ENCODE results near the gene CYSRT1. TPM values are rescaled to one million over a fixed set of nuclear protein-coding genes. Genes with fewer than 3 reads are reported as not detected.

CYSRT1 gene
- total RNA-seq, 6 experiments from 2014 or later = 0.20 to 1.2 (median 0.31) TPM; not detected in 1

DNA sequence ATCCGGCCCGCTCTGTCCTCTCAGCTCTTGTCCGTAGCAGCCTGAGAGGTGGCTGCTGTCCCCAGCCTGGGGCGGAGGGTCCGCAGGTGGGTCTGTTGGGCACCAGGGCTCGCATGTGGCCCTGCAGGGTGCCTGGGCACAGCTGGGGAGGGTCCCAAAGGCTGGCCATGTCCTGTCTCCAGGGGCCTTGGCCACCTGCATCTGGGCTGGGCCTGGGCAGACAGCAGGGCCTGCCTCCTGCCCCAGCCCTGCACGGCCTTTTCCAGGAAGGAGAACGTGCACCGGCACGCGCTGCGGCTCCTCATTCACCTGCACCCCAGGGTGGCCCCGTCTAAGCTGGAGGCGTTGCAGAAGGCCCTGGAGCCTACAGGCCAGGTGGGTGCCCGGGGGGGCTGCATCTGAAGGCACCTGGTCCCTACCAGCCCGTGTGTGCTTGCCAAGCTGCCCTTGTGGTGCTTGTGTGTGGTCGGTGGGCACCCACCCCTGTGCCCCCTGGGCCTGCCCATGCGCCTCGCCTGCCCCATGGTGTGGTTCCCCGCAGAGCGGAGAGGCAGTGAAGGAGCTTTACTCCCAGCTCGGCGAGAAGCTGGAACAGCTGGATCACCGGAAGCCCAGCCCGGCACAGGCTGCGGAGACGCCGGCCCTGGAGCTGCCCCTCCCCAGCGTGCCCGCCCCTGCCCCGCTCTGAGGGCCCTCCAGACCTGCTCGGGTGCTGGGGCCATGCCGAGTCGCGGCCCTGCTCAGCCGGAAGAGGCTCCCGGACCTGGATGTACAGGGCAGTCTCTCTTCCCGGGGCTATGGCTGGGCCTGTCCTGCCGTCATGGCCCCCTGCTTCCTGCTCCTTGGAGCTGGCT, 47.5 kb downstream of the CYSRT1 start:
- Histone ChIP-seq H3K4me3 (no peak overlapping the region), H3K9me3 (no peaks in the 10 kb centered on the region), H3K27me3 (no peaks in the 10 kb centered on the region), H3K36me3 (peaks cover 0 to 10% (median 0%) of the 10 kb centered on the region in 4 donors), H3K27ac (no peak overlapping the region), H3K4me1 (peaks cover 0 to 28% (median 12%) of the 10 kb centered on the region in 4 donors)
- intact Hi-C loops (cut with DNase I) = no loop called here
- DNase-seq = no peak
- TF ChIP-seq, protein P1, sequence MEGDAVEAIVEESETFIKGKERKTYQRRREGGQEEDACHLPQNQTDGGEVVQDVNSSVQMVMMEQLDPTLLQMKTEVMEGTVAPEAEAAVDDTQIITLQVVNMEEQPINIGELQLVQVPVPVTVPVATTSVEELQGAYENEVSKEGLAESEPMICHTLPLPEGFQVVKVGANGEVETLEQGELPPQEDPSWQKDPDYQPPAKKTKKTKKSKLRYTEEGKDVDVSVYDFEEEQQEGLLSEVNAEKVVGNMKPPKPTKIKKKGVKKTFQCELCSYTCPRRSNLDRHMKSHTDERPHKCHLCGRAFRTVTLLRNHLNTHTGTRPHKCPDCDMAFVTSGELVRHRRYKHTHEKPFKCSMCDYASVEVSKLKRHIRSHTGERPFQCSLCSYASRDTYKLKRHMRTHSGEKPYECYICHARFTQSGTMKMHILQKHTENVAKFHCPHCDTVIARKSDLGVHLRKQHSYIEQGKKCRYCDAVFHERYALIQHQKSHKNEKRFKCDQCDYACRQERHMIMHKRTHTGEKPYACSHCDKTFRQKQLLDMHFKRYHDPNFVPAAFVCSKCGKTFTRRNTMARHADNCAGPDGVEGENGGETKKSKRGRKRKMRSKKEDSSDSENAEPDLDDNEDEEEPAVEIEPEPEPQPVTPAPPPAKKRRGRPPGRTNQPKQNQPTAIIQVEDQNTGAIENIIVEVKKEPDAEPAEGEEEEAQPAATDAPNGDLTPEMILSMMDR (IDR thresholded peaks at IDR 0.05) = no peak
- TF ChIP-seq POLR2A (IDR thresholded peaks at IDR 0.05) = no peak
- no peak for ATAC-seq
- no CpG with 5 or more reads among the region's 39 CpGs for WGBS (ENCODE audit: insufficient coverage, low coverage, low lambda C conversion rate, missing lambda C conversion rate)

DNA sequence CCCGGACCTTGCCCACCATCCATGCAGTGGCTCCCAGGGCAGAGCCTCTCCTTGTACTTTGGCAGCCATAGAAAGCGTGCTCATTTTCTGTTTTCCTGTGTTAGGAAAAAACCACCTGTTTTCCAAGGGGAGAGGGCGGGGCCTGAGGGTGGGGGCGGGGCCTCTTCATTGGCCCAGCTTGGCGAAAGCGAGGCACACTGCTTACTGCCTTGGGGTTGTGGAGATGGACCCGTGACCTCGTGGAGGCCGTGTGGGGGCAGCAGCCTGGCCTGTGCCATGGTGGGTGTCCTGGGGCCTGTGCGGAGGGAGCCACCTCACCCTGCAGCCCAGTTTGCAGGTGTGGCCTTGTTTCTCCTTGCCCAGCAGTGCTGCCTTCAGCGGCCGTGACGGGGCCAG, 48.1 kb downstream of the CYSRT1 start:
- H3K27me3 ChIP-seq = no peaks in the 10 kb centered on the region
- TF ChIP-seq POLR2A (IDR thresholded peaks at IDR 0.05) = no peak
- TF ChIP-seq, protein P1 (IDR thresholded peaks at IDR 0.05) = no peak
- no peaks in the 10 kb centered on the region for H3K9me3 ChIP-seq
- WGBS (ENCODE audit: insufficient coverage, low coverage, low lambda C conversion rate, missing lambda C conversion rate) = no CpG with 5 or more reads among the region's 13 CpGs
- H3K4me1 ChIP-seq = peaks cover 0 to 23% (median 12%) of the 10 kb centered on the region in 4 donors
- no peak overlapping the region for H3K4me3 ChIP-seq
- ATAC-seq (no peak), DNase-seq (peak in 1 of 3 donors; percentile 50)
- intact Hi-C loops (cut with DNase I) = no loop called here
- peaks cover 0 to 10% (median 0%) of the 10 kb centered on the region in 4 donors for H3K36me3 ChIP-seq
- no peak overlapping the region for H3K27ac ChIP-seq

DNA sequence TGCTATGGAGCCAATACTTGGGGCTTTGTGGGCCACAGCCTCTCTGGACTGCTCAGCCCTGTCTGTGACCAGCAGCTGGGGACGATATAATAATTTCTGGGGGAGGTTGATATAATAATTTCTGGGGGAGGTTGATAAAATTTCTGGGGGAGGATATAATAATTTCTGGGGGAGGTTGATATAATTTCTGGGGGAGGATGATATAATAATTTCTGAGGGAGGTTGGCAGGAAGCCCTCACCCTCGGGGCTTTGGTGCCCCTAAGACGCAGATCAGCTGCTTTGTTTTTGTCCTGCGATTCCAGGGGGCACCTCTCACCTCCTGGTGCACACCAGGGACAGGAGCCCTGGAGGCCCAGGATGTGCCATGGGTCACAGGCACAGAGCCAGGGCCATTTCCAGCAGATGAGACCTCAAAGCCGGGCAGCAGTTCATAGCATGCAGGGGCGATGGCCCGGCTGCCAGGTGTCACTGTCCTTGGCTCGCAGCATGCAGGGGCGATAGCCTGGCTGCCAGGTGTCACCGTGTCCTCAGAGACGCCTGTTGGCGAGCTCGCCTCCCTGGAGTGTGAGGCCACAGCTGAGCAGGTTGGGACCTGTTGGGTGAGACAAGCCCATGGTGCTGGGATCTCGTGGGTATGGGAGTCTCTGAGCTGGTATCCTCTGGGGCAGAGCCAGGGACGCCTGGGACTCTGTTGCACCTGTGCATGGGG, 48.8 kb downstream of the CYSRT1 start:
- DNase-seq (peak; percentile 56 to 82 (median 64)), ATAC-seq (peak in 3 of 4 donors; percentile 2 to 30 (median 19))
- H3K27me3 ChIP-seq = no peaks in the 10 kb centered on the region
- H3K9me3 ChIP-seq = no peaks in the 10 kb centered on the region
- TF ChIP-seq, protein P1 (IDR thresholded peaks at IDR 0.05) = no peak
- no peak for TF ChIP-seq POLR2A (IDR thresholded peaks at IDR 0.05)
- H3K4me3 ChIP-seq = no peak overlapping the region
- intact Hi-C loops (cut with DNase I) = no loop called here
- peaks cover 0 to 16% (median 10%) of the 10 kb centered on the region in 4 donors for H3K4me1 ChIP-seq
- WGBS (ENCODE audit: insufficient coverage, low coverage, low lambda C conversion rate, missing lambda C conversion rate) = 38% methylated on average over 3 of the region's 15 CpGs
- H3K27ac ChIP-seq = no peak overlapping the region
- peaks cover 0 to 10% (median 0%) of the 10 kb centered on the region in 4 donors for H3K36me3 ChIP-seq

DNA sequence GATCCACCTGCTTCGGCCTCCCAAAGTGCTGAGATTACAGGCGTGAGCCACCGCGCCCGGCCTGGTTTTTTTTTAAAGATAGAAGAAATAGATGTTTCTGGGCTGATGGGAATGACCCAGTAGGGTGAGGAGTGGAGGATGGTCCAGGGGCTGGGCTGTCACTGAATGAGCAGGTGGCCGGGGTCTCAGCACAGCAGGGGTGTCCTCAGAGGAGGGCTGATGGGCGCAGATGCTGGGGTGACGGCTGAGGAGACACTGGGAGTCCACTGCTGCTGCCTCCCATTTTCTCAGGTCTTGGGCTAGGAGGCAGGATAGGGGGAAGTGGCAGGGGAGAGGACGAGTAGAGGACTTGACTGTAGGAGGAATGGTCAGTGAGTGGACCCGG, 50.2 kb downstream of the CYSRT1 start:
- no peak for TF ChIP-seq POLR2A (IDR thresholded peaks at IDR 0.05)
- TF ChIP-seq, protein P1 (IDR thresholded peaks at IDR 0.05) = no peak
- H3K4me1 ChIP-seq = peaks cover 0 to 5% (median 0%) of the 10 kb centered on the region in 4 donors
- 80% methylated on average over 8 of the region's 10 CpGs for WGBS (ENCODE audit: insufficient coverage, low coverage, low lambda C conversion rate, missing lambda C conversion rate)

More for the DNA sequence above, 50.2 kb downstream of the CYSRT1 start:
- intact Hi-C loops (cut with DNase I) = no loop called here
- Histone ChIP-seq H3K9me3 (no peaks in the 10 kb centered on the region), H3K27ac (no peak overlapping the region), H3K36me3 (peaks cover 0 to 10% (median 0%) of the 10 kb centered on the region in 4 donors), H3K27me3 (no peaks in the 10 kb centered on the region), H3K4me3 (no peak overlapping the region)
- no peak for ATAC-seq
- peak in 1 of 3 donors; percentile 30 for DNase-seq

Other genes starting within 250 kb of the CYSRT1 start
- 10 to 100 TPM in 2 of 6 experiments, 1 to 10 TPM in 4; 4.3 to 21.9 (median 6.0) TPM for gene PTGDS, start 247.7 kb upstream of the CYSRT1 start, total RNA-seq
- not detected for gene LCNL1, start 242.2 kb upstream of the CYSRT1 start, total RNA-seq
- 10 to 100 TPM; 13.8 to 34.5 (median 23.3) TPM for gene PAXX, start 232.8 kb upstream of the CYSRT1 start, total RNA-seq
- gene CLIC3, start 228.6 kb upstream of the CYSRT1 start, total RNA-seq = under 1 TPM in 2 of 6 experiments, not detected in 4; 0.37 to 0.51 TPM
- 10 to 100 TPM; 23.7 to 49.2 (median 34.2) TPM for gene ABCA2, start 196.9 kb upstream of the CYSRT1 start, total RNA-seq
- under 1 TPM in 2 of 6 experiments, not detected in 4; 0.12 to 0.13 TPM for gene FUT7, start 193.1 kb upstream of the CYSRT1 start, total RNA-seq
- gene NPDC1, start 179.0 kb upstream of the CYSRT1 start, total RNA-seq = 10 to 100 TPM in 5 of 6 experiments, 1 to 10 TPM in 1; 9.3 to 14.9 (median 12.2) TPM
- 1 to 10 TPM in 2 of 6 experiments, under 1 TPM in 4; 0.50 to 2.1 (median 0.80) TPM for gene ENTPD2, start 171.1 kb upstream of the CYSRT1 start, total RNA-seq
- under 1 TPM in 5 of 6 experiments, not detected in 1; 0.05 to 0.43 (median 0.22) TPM for gene SAPCD2, start 154.6 kb upstream of the CYSRT1 start, total RNA-seq
- 1 to 10 TPM; 1.3 to 4.9 (median 1.9) TPM for gene UAP1L1, start 147.7 kb upstream of the CYSRT1 start, total RNA-seq
- gene MAN1B1, start 138.2 kb upstream of the CYSRT1 start, total RNA-seq = 10 to 100 TPM; 24.0 to 39.1 (median 28.8) TPM
- 10 to 100 TPM; 62.2 to 86.2 (median 66.2) TPM for gene DPP7, start 110.4 kb upstream of the CYSRT1 start, total RNA-seq
- not detected for gene GRIN1, start 86.0 kb upstream of the CYSRT1 start, total RNA-seq
- under 1 TPM in 2 of 6 experiments, not detected in 4; 0.17 to 0.18 TPM for gene LRRC26, start 55.1 kb upstream of the CYSRT1 start, total RNA-seq
- not detected for gene TMEM210, start 53.1 kb upstream of the CYSRT1 start, total RNA-seq
- gene ANAPC2, start 36.6 kb upstream of the CYSRT1 start, total RNA-seq = 10 to 100 TPM; 16.1 to 36.5 (median 27.9) TPM
- gene SSNA1, start 36.5 kb upstream of the CYSRT1 start, total RNA-seq = 10 to 100 TPM; 21.5 to 53.3 (median 25.5) TPM
- 10 to 100 TPM; 12.1 to 28.9 (median 18.1) TPM for gene TPRN, start 24.4 kb upstream of the CYSRT1 start, total RNA-seq
- 10 to 100 TPM; 17.7 to 28.0 (median 23.9) TPM for gene TMEM203, start 19.5 kb upstream of the CYSRT1 start, total RNA-seq
- gene NDOR1, start 19.5 kb upstream of the CYSRT1 start, total RNA-seq = 1 to 10 TPM; 4.7 to 9.6 (median 7.4) TPM
- gene RNF208, start 2.9 kb upstream of the CYSRT1 start, total RNA-seq = 10 to 100 TPM in 1 of 6 experiments, 1 to 10 TPM in 5; 3.5 to 12.2 (median 4.5) TPM
- gene RNF224, start 2.3 kb downstream of the CYSRT1 start, total RNA-seq = not detected
- not detected for gene SLC34A3, start 5.7 kb downstream of the CYSRT1 start, total RNA-seq
- gene TUBB4B, start 16.1 kb downstream of the CYSRT1 start, total RNA-seq = 100 to 1,000 TPM in 5 of 6 experiments, 10 to 100 TPM in 1; 88.4 to 274 (median 124) TPM
- gene STPG3, start 26.1 kb downstream of the CYSRT1 start, total RNA-seq = not detected
- gene NELFB, start 30.2 kb downstream of the CYSRT1 start, total RNA-seq = 10 to 100 TPM; 15.6 to 21.6 (median 20.1) TPM
- gene TOR4A, start 52.6 kb downstream of the CYSRT1 start, total RNA-seq = 1 to 10 TPM; 2.2 to 4.9 (median 3.7) TPM
- 1 to 10 TPM in 3 of 6 experiments, under 1 TPM in 3; 0.57 to 2.3 (median 0.98) TPM for gene NRARP, start 77.1 kb downstream of the CYSRT1 start, total RNA-seq
- gene EXD3, start 198.0 kb downstream of the CYSRT1 start, total RNA-seq = 10 to 100 TPM in 3 of 6 experiments, 1 to 10 TPM in 3; 3.3 to 14.4 (median 10.6) TPM
- gene NOXA1, start 198.2 kb downstream of the CYSRT1 start, total RNA-seq = 1 to 10 TPM; 4.7 to 8.0 (median 5.7) TPM
- gene ENTPD8, start 216.2 kb downstream of the CYSRT1 start, total RNA-seq = 10 to 100 TPM in 2 of 6 experiments, 1 to 10 TPM in 4; 3.3 to 11.5 (median 7.5) TPM
- 10 to 100 TPM; 15.6 to 55.4 (median 20.1) TPM for gene NSMF, start 234.2 kb downstream of the CYSRT1 start, total RNA-seq